AG04450 (cell line): ENCODE data around the gene DAW1. TPM values are rescaled to one million over a fixed set of nuclear protein-coding genes. Genes with fewer than 3 reads are reported as not detected.

ENCODE experiments used
- CTCF ChIA-PET: fragments of 300-600, 350-600 bp; formaldehyde crosslinking; extraction: SDS; loops from one replicate; lab custom pipeline; 2022; ENCODE audit warnings: antibody characterized with exemption, inconsistent platforms; lab: Charles Lee
- POLR2A ChIA-PET: fragments of 350-600 bp; formaldehyde crosslinking; extraction: SDS; loops from one replicate; lab custom pipeline; 2021; ENCODE audit warnings: antibody characterized with exemption, inconsistent platforms; lab: Yijun Ruan, JAX
- DNase-seq: peaks from one replicate; pipeline ENCODE4 v3.0.0-alpha.2; 2011; ENCODE audit warnings: low read depth, low spot score
- H3K27ac ChIP-seq: one replicate; pipeline ENCODE4 v1.5.1; 2012; ENCODE audit warnings: low read depth, low read length, control low read depth
- H3K27me3 ChIP-seq: one replicate; pipeline ENCODE4 v1.6.0; 2012; ENCODE audit warnings: low read length; ENCODE audit not compliant: control insufficient read depth, insufficient read depth
- H3K4me3 ChIP-seq: 2 replicates; pipeline ENCODE4 v1.5.1; 2011; ENCODE audit warnings: mild to moderate bottlenecking, low read depth, low read length, control low read depth
- H3K9me3 ChIP-seq: 2 replicates; pipeline ENCODE4 v1.5.1; 2012; ENCODE audit warnings: low read length; ENCODE audit not compliant: control insufficient read depth, insufficient read depth
- polyA plus RNA-seq: library from polyadenylated mRNA; depleted of rRNA; stranded (reverse); fragments of >200 nt; gene quantifications from 2 replicates; pipeline ENCODE4 v1.2.3, GENCODE V29; 2011
- TF ChIP-seq, protein P1 (sequence below): IDR thresholded peaks from 2 replicates; pipeline ENCODE4 v1.5.1; 2011; ENCODE audit warnings: low read depth, low read length, control low read depth, inconsistent platforms

Gene DAW1
- polyA plus RNA-seq, 1 experiment: 0.25 TPM

DNA sequence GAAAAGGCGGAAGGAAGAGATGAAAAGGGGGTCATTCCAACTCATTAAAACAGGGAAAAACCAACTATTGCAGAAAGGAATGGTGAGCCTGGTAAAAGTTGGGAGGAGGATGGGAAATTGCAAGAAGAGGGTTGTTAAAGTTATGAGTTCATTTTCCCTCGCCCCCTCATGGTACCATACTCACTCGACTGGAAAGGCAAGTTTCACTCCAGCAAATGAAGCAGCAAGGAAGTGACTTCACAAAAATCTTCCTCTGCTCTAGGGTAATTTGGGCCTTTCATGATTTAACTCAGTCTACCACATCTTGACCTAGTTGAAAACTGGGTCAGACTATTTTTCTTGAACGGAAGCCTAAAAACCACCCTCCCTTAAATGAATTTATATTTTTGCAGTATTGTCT lies 22.8 kb upstream of the DAW1 start:
- DNase-seq: no peak
- CTCF ChIA-PET: no interaction called here
- H3K9me3 ChIP-seq: no peaks in the 10 kb centered on the region; the same call in 1 of the 2 replicates
- POLR2A ChIA-PET: no interaction called here
- H3K27ac ChIP-seq: no peak overlapping the region
- TF ChIP-seq, protein P1, sequence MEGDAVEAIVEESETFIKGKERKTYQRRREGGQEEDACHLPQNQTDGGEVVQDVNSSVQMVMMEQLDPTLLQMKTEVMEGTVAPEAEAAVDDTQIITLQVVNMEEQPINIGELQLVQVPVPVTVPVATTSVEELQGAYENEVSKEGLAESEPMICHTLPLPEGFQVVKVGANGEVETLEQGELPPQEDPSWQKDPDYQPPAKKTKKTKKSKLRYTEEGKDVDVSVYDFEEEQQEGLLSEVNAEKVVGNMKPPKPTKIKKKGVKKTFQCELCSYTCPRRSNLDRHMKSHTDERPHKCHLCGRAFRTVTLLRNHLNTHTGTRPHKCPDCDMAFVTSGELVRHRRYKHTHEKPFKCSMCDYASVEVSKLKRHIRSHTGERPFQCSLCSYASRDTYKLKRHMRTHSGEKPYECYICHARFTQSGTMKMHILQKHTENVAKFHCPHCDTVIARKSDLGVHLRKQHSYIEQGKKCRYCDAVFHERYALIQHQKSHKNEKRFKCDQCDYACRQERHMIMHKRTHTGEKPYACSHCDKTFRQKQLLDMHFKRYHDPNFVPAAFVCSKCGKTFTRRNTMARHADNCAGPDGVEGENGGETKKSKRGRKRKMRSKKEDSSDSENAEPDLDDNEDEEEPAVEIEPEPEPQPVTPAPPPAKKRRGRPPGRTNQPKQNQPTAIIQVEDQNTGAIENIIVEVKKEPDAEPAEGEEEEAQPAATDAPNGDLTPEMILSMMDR: no peak
- no peak overlapping the region for H3K4me3 ChIP-seq
- no peaks in the 10 kb centered on the region for H3K27me3 ChIP-seq

DNA sequence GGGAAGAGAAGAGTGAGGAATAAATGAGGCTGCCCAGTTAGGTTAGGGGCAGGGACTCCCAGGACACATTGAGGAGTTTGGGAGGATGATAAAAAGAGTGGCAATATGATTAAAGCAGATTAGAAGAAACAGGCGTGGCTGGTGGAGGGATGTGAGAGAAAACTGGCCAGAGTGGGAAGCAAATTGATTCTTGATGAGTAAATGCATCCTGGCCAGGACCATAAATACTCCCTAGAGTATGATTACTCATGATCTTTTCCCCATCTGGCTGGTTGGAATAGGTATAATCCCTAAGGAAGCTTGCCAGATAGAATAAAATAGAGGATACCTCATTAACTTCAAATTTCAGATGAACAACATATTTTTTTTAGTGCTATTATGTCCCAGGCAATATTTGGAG lies 21.5 kb upstream of the DAW1 start:
- Histone ChIP-seq H3K4me3 (no peak overlapping the region), H3K27me3 (no peaks in the 10 kb centered on the region), H3K9me3 (no peaks in the 10 kb centered on the region; the same call in 1 of the 2 replicates), H3K27ac (no peak overlapping the region)
- POLR2A ChIA-PET: no interaction called here
- no peak for DNase-seq
- TF ChIP-seq, protein P1: no peak
- CTCF ChIA-PET: no interaction called here

DNA sequence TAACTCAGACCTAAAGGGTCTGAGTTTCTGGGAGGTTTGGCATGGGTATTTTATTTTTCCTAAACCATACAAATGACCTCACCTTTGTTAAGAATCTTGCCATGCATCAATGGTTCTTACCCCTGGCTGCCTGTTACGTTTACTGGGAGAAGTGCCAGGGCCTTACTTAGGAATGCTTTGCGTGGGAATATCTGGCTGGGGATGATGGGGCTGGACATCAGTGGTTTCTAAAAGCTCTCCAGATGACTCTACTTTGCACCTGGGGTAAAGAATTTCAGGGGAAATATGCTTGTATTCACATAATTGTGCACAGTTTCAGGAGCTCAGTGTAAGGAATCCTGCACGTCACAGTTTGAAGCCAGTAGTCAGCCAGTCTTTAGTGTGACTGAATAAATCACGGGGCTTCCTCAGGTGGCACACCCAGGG lies 18.2 kb upstream of the DAW1 start:
- ChIA-PET POLR2A (interaction anchor here (1.3 kb wide), 1 partner anchor 10 kb away, joined by 3 read pairs; no protein-coding TSS in a partner anchor), CTCF (interaction anchor here (2.2 kb wide), 1 partner anchor 10 kb away, joined by 8 read pairs; no protein-coding TSS in a partner anchor)
- Histone ChIP-seq H3K4me3 (no peak overlapping the region), H3K27ac (no peak overlapping the region), H3K9me3 (no peaks in the 10 kb centered on the region), H3K27me3 (no peaks in the 10 kb centered on the region)
- TF ChIP-seq, protein P1: no peak
- peak; percentile 77 for DNase-seq

DNA sequence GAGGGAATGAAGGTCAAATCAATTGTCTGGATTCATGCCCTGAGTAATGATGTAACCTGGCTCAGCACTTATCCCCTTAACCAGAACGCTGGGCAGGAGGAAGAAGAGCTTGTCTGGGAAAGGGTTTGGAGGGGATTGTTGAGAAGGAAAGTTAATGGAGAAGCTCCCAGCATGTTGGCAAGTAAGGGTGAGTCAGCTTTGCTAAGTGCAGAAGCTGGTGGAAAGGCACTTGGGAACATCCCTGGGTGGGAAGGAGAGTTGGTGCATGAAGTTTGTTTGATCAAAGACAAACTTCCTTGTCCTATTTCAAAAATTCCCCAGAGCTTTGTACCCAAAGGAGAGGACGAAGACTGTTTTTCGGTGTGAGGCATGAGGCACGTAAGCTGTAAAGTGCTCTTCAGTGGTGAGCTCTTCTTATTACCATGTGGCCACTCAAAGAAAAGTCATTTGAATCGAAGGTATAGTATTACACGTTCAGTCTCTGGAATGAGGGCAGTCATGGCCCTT lies 17.6 kb upstream of the DAW1 start:
- Histone ChIP-seq H3K4me3 (no peak overlapping the region), H3K27me3 (no peaks in the 10 kb centered on the region), H3K27ac (no peak overlapping the region), H3K9me3 (no peaks in the 10 kb centered on the region)
- ChIA-PET CTCF (interaction anchor here (0.6 to 2.2 kb wide), 4 partner anchors 9 to 438 kb away, joined by 3 to 8 read pairs (median 5); no protein-coding TSS in a partner anchor), POLR2A (interaction anchor here (1.3 kb wide), 1 partner anchor 9 kb away, joined by 3 read pairs; no protein-coding TSS in a partner anchor)
- no peak for DNase-seq
- TF ChIP-seq, protein P1: no peak

DNA sequence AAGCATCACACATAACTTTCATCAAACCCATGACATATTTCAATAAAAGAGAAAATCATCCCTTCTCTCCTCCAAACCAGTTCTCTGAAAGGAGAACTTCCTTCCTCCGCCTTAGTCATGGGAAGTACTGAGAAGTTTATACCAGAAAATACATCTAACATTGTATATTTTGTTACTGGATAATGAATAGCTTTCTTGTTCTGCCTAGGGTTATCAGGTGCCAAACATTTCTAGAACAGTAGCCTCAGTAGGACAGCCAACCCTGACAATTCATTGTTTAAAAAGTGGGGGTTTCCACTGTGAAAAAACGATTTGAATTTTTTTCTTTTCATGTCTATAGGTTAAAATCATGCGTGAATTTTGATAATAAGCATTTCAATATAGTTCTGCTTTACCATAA lies 16.0 kb upstream of the DAW1 start:
- Histone ChIP-seq H3K27ac (no peak overlapping the region), H3K4me3 (no peak overlapping the region), H3K27me3 (no peaks in the 10 kb centered on the region), H3K9me3 (no peaks in the 10 kb centered on the region)
- TF ChIP-seq, protein P1: no peak
- CTCF ChIA-PET: no interaction called here
- no peak for DNase-seq
- POLR2A ChIA-PET: no interaction called here
